Non-pigmented ciliary epithelial cell (primary cell): ENCODE data around the gene ORAI1.
"Not testable (repeated sequence)": the region's sequence is repeated elsewhere in the genome, so short reads cannot be mapped to it uniquely, and the experiment has no call there.

Experiments
- DNase-seq: peaks from one replicate; pipeline ENCODE4 v3.0.0-alpha.2; 2010; ENCODE audit warnings: low read depth

ORAI1 gene

GRCh38 chr12:121649819-121650353, 23.6 kb downstream of the ORAI1 start:
- no peak for DNase-seq

GRCh38 chr12:121651320-121651719, 25.0 kb downstream of the ORAI1 start:
- no peak for DNase-seq

- no peak for DNase-seq
Measured at GRCh38 chr12:121652767-121653497, 26.6 kb downstream of the ORAI1 start.

- no peak for DNase-seq
Measured at GRCh38 chr12:121653999-121654398, 27.7 kb downstream of the ORAI1 start.

GRCh38 chr12:121656122-121656521, 29.8 kb downstream of the ORAI1 start:
- no peak for DNase-seq

- DNase-seq, result no peak
Measured at GRCh38 chr12:121657305-121658008, 31.1 kb downstream of the ORAI1 start.

- not testable (repeated sequence) for DNase-seq
Measured at GRCh38 chr12:121661353-121662105, 35.2 kb downstream of the ORAI1 start.

- DNase-seq, result no peak
Measured at GRCh38 chr12:121663610-121663929, 37.2 kb downstream of the ORAI1 start.

- DNase-seq, result not testable (repeated sequence)
Measured at GRCh38 chr12:121666829-121667228, 40.5 kb downstream of the ORAI1 start.

GRCh38 chr12:121668750-121669520, 42.6 kb downstream of the ORAI1 start:
- no peak for DNase-seq

GRCh38 chr12:121669521-121669900, 43.2 kb downstream of the ORAI1 start, which contains the start of gene MORN3:
Gene MORN3, minus strand, starts transcription at chr12:121669654. Its CDS starts 171 bp downstream, at chr12:121669483.
- no peak for DNase-seq

GRCh38 chr12:121673013-121673511, 46.7 kb downstream of the ORAI1 start:
- no peak for DNase-seq

GRCh38 chr12:121676190-121676589, 49.9 kb downstream of the ORAI1 start:
- DNase-seq, result no peak

- no peak for DNase-seq
Measured at GRCh38 chr12:121678305-121678704, 52.0 kb downstream of the ORAI1 start.

GRCh38 chr12:121678716-121679300, 52.5 kb downstream of the ORAI1 start:
- no peak for DNase-seq

GRCh38 chr12:121679661-121680197, 53.4 kb downstream of the ORAI1 start:
- not testable (repeated sequence) for DNase-seq

GRCh38 chr12:121688966-121689365, 62.6 kb downstream of the ORAI1 start:
- no peak for DNase-seq

GRCh38 chr12:121689430-121689829, 63.1 kb downstream of the ORAI1 start:
- DNase-seq, result no peak
